ENCODE results near the gene TSKU. TPM values are rescaled to one million over a fixed set of nuclear protein-coding genes. Genes with fewer than 3 reads are reported as not detected.

TSKU gene
- total and polyA plus RNA-seq, 9 of the 15 experiments (the other 6 are each of a cell fraction or from before 2014, with no cell fraction given) = 0.60 to 11.9 (median 8.4) TPM

DNA sequence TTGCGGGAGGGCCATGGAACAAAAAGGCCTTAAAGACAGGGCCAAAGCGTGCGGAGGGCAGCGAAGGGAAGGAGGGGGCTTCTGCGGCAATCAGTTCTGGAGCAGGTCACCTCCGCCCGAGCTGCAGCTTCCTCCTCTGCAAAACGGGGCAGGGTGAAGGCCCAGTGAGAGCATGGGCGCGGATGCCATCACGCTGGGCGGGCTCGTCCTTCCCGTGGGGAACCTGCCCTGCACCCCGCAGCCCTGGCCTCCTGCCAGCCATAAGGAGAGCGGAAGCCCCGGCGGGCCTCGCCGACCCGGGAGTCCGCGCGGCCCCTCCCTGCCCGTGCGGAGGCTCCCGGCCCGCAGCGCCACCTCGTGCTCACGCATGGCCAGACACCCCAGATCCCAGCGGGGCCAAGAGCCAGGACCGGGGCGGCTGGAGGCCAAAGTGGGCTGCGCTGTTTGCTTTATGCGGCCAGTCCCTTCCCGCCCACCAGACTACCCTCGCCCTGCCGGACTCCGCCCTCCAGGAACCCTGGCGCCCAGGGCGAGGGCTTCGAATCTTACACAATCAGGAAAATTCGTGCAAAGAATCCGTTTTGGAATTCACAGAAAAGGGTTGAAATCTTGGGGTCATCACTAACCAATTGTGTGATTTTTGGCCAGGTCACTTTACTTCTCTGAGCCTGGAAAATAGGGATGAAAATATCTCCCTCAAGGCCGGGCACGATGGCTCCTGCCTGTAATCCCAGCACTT is 16.1 kb downstream of the TSKU start (continued):
- TF ChIP-seq REST (IDR thresholded peaks at IDR 0.05; ENCODE audit: borderline replicate concordance) = peak; percentile 93
- TF ChIP-seq REST (CRISPR knock-in tag; IDR thresholded peaks at IDR 0.05; ENCODE audit: low read depth) = no peak
- TF ChIP-seq NUFIP1 (IDR thresholded peaks at IDR 0.05; ENCODE audit: partially characterized antibody) = peak; percentile 37
- no peak for TF ChIP-seq ZFPM2 (CRISPR knock-in tag; IDR thresholded peaks at IDR 0.05)
- no peak for TF ChIP-seq ILF3 (IDR thresholded peaks at IDR 0.05; ENCODE audit: borderline replicate concordance)
- peak; percentile 77; the same call in 1 of the 2 replicates for TF ChIP-seq XRCC5 (IDR thresholded peaks at IDR 0.05; ENCODE audit: low read depth, low read length)
- TF ChIP-seq GABPB1 (CRISPR knock-in tag; IDR thresholded peaks at IDR 0.05) = peak; percentile 66; the same call in 1 of the 2 replicates
- TF ChIP-seq SMAD1 (IDR thresholded peaks at IDR 0.05; ENCODE audit: low read depth, low read length, partially characterized antibody) = peak; percentile 41
- TF ChIP-seq POLR2AphosphoS2 (IDR thresholded peaks at IDR 0.05; ENCODE audit: low read length) = no peak
- TF ChIP-seq CHD4 (IDR thresholded peaks at IDR 0.05; ENCODE audit: insufficient read depth, insufficient replicate concordance, low read depth, low read length, poor library complexity, severe bottlenecking) = no peak
- no peak for TF ChIP-seq NBN (IDR thresholded peaks at IDR 0.05; ENCODE audit: low read depth)
- TF ChIP-seq PHF21A (IDR thresholded peaks at IDR 0.05; ENCODE audit: borderline replicate concordance, low read depth) = peak; percentile 36; the same call in 1 of the 2 replicates
- no peak for TF ChIP-seq TCF7 (IDR thresholded peaks at IDR 0.05; ENCODE audit: borderline replicate concordance)
- no peak for TF ChIP-seq ATF1 (CRISPR knock-in tag; IDR thresholded peaks at IDR 0.05)
- peak; percentile 29; the same call in 1 of the 2 replicates for TF ChIP-seq ATF1 (tag; IDR thresholded peaks at IDR 0.05)
- TF ChIP-seq, protein P1, sequence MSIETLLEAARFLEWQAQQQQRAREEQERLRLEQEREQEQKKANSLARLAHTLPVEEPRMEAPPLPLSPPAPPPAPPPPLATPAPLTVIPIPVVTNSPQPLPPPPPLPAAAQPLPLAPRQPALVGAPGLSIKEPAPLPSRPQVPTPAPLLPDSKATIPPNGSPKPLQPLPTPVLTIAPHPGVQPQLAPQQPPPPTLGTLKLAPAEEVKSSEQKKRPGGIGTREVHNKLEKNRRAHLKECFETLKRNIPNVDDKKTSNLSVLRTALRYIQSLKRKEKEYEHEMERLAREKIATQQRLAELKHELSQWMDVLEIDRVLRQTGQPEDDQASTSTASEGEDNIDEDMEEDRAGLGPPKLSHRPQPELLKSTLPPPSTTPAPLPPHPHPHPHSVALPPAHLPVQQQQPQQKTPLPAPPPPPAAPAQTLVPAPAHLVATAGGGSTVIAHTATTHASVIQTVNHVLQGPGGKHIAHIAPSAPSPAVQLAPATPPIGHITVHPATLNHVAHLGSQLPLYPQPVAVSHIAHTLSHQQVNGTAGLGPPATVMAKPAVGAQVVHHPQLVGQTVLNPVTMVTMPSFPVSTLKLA (conservative IDR thresholded peaks at IDR 0.05) = peak in 1 of 2 experiments; percentile 36; a peak in 1 of 4 replicates
- TF ChIP-seq CTCF (IDR thresholded peaks at IDR 0.05 in 2 of 3, conservative IDR thresholded peaks at IDR 0.05 in 1 of 3; ENCODE audit: insufficient read depth in 2 of 3, low read depth in 1 of 3, low read length in 3 of 3) = peak; percentile 88 to 96 (median 90)

Data from K562 (cell line).